GM23248 (cell line): ENCODE results near the gene RRAS2.

Experiments used
- EZH2 ChIP-seq: fragments of 200-600 bp; sonication (generic); IDR thresholded peaks from 2 replicates; pipeline ENCODE4 v1.6.1; 2018; ENCODE audit warnings: antibody characterized with exemption, mild to moderate bottlenecking; ENCODE audit not compliant: insufficient read depth, poor library complexity, severe bottlenecking
- EZH2phosphoT487 ChIP-seq: fragments of 200-600 bp; sonication (generic); IDR thresholded peaks from 2 replicates; pipeline ENCODE4 v1.6.1; 2018; ENCODE audit warnings: antibody characterized with exemption, moderate library complexity, mild to moderate bottlenecking, low read depth; ENCODE audit not compliant: insufficient read depth

DNA sequence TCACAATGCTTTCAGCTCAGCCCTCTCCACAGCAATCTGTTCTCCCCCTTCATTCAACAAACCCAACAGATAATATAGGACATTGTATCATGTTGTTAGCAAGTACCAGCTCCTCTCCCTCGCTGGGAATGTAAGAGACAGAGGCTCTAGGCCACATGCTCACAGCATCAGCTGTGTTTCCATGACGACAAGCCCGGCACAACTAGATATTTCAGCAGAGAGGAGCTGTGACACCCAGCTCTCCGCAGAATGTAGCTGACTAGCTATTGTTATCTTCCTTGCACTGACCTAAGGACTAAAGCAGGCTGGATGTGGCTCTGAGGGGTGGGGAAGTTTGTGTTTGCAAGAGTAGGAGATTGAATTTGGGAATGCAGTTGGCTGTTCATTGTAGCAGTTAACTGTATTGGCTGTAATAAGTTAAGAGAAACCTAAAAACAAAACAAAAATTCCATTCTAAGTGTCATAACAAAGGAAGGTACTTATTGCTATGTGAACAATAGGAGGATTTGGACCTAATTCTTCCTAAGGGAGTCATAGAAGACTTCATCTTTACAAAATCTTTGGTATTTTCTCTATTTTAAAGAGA is 28.0 kb upstream of the RRAS2 start:
- TF ChIP-seq EZH2 (no peak), EZH2phosphoT487 (no peak)
